CD1c-positive myeloid dendritic cell (primary cell): ENCODE data around the gene TMEM221.
"Not testable (repeated sequence)": the region's sequence is repeated elsewhere in the genome, so short reads cannot be mapped to it uniquely, and the experiment has no call there.

Experiments used
- DNase-seq: peaks from one replicate; pipeline ENCODE4 v3.0.0-alpha.2; 2016; ENCODE audit errors: extremely low spot score

The TMEM221 gene

GRCh38 chr19:17448131-17448967 lies at the start of gene TMEM221:
TSS of gene TMEM221 (minus strand) at chr19:17448668. CDS start at chr19:17448462, 206 bp downstream.
- peak; percentile 61 for DNase-seq

GRCh38 chr19:17497149-17497798 lies 48.8 kb upstream of the TMEM221 start:
- DNase-seq, result no peak

GRCh38 chr19:17496337-17496997 lies 48.0 kb upstream of the TMEM221 start:
- DNase-seq, result peak; percentile 85

DNA sequence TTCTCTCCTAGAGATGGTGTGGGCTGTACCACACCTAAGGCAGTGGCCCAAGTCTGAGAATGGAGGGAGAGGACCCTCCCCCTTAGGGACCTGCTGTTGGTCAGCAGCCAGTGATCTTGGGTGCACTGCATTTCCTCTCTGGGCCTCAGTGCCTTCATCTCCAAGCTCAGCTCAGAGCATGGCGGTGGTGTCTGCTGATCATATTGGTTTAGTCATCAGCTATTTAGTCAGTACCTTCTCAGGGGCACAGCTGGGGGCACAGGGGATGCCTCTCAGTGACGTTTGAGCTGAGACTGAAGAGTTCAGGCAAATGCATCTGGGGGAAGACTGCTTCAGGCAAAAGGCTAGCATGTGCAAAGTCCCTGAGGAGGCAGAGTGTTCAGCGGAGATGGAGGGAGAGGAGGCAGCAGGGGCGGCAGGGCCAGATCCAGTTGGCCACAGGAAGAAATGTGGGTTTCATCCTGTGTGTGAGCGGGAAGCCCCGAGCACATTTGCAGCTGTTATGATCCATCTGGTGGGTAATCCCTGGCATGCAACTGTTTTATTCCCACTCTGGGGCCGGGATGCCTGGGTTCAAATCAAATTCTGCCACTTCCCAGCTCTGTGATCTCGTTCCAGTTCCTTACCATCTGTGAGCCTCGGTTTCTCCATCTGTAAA lies 47.3 kb upstream of the TMEM221 start:
- DNase-seq, result no peak

- no peak for DNase-seq
Measured at GRCh38 chr19:17491287-17491686, 42.8 kb upstream of the TMEM221 start.

GRCh38 chr19:17490411-17490810 lies 41.9 kb upstream of the TMEM221 start:
- DNase-seq, result no peak

DNA sequence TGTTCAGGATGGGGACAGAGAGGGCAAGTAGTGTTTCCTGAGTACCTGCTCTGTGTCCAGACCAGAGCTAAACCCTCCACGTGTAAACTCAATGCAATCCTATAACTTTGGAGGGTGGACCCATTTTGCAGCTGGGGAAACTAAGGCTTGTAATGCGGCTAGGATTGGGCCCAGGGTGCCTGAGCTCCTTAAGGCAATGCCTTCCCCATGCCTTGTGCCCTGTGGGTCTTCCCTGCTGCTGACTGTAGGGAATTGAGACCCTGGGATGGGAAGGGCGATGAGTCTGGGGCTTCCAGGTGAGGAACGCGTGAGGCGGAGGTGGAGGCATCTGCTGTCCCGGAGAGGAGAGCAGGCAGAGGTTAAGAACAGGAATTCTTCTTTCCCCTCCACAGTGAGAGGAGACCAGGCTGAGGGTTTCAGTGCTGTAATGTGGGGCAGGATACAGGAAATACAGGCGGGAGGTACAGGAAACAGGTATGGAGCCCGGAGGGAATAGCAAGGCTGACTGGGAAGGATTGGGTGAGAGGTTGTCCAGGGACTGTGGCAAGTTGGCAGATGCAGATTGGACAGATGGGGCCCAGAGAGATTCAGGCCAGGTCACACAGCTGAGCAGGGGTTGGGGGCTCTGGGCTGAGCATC lies 41.0 kb upstream of the TMEM221 start:
- no peak for DNase-seq

- DNase-seq, result peak; percentile 70
Measured at GRCh38 chr19:17488593-17489391, 40.3 kb upstream of the TMEM221 start.

GRCh38 chr19:17487284-17488121 lies 39.0 kb upstream of the TMEM221 start:
- DNase-seq, result no peak

GRCh38 chr19:17486545-17487240 lies 38.2 kb upstream of the TMEM221 start:
- no peak for DNase-seq

DNA sequence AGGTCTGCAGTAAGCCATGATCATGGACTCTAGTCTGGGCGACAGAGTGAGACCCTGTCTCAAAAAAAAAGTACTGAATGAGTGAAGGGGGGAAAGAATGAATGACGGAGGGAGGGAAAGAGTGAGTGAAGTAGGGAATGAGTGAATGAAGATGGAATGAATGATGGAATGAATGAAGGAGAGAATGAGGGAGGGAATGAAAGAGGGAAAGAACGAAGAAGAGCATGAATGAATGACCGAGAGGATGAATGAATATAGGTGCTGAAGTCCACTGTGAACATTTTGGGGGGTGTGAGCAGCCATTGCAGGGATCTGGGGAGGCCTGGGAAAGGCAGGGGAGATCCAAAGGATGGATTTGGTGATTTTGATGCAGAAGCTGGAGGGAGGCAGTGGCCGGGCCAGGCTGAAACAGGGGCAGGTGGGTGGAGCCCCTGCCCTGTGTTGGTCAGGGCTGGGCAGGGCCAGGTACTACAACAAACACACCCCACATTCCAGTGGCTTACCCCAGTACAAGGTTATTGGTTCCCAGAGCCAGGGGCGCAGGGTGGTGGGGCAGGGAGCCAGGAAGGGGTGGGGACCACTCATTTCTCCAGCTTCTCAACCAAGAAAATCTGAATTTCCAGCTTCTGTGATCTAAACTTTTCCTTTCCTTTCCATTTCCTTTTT lies 36.2 kb upstream of the TMEM221 start:
- DNase-seq, result no peak

DNA sequence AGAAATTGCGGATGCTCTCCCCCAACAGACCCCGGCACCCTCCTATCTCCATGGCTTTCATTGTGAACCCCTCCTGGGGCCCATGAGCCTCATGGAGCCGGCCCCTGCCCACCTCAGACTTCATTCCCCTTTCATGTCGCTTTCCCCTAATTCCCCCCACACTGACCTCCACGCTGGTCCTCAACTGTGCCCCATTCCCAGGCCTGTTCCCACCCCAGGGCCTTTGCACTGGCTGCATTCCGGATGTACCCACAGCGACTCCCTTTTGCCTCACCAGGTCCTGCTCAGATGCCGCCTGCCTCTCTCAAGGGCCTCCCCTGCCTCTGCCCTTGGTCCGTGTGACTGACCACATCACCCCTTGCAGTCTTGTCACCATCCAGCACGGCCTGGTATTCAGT lies 35.1 kb upstream of the TMEM221 start:
- no peak for DNase-seq

DNA sequence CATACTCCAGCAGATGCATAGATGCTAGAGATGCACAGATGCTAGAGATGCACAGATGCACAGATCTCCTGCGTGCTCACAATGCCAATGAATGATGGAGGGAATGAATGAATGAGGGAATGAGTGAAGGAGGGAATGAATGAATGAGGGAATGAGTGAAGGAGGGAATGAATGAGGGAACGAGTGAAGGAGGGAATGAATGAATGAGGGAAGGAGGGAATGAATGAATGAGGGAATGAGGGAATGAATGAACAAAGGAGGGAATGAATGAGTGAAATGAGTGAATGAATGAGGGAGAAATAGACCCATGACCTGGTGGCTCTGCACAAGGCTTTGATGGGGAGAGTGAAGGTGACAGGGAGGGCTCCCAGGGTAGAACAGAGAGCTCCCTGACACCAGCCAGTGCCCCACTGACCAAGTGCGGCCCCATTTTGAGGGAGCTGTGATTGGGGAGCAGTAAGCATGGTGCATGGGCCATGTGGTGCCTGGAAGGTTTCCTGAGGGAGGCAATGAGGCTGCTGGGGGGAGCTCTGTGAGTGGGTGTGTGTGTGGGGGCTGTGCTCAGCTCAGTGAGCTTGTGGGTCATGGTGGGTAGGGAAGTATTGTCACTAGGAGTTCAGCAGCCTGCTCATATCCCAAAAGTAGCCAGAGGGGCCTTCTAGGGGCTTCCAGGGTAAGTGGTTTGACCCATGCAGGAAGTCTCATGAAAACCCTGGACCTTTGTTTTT lies 34.6 kb upstream of the TMEM221 start:
- peak; percentile 16 for DNase-seq

- no peak for DNase-seq
Measured at GRCh38 chr19:17481986-17482385, 33.5 kb upstream of the TMEM221 start.

DNA sequence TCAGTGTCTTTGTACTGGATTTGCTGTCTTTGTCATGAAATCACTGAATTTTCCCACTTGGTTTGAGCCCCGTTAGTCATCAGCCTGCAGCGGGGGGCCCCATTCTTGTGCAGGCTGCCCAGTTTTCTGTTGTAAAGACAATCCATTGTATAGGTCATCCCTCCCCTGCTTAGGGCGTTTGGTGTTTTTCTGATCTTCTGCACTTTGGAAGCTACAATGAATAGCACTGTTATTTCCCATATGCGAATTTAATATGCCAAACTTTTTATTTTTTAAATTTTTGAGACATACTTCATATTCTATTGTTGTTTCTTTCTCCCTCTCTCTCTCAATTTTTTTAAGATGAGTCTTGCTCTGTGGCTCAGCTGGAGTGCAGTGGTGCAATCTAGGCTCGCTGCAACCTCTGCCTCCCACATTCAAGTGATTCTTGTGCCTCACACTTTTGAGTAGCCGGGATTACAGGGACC lies 30.9 kb upstream of the TMEM221 start:
- DNase-seq, result no peak

DNA sequence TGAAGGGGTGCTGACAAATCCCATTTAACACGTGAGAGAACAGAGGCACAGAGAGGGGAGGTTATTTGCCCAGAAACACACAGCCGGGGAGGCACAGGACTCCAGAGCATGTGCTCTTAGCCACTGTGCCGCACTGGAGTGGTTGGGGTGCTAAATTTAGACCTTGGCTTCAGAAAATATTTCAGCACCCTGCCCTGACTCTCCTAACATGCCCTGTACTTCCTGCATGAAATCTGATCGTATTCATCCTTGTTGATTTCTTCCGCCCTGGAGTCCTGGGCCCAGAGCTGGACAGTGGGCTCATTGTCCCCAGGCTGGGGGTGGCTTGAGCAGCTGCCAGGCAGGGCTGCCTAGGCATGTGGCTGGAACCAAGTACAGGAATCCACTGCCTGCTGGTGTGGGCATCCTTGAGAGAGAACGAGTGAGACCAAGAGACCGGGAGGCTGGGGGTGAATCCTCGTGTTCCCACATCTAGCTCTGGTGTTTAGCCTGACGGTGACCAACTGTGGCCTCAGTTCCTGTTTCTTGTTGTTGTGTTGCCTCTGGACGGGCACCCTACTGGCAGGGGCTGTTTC lies 27.2 kb upstream of the TMEM221 start:
- DNase-seq, result peak; percentile 68

GRCh38 chr19:17475011-17475540 lies 26.6 kb upstream of the TMEM221 start:
- not testable (repeated sequence) for DNase-seq
